HG02943 (cell line): ENCODE data around the gene IL4R.
"Not testable (repeated sequence)": the region's sequence is repeated elsewhere in the genome, so short reads cannot be mapped to it uniquely, and the experiment has no call there.

ENCODE experiments used
- ATAC-seq: cut with Tn5 transposase; IDR thresholded peaks from one replicate; pipeline ENCODE4 v1.9.1; 2021; ENCODE audit warnings: mild to moderate bottlenecking, low read depth, moderate library complexity; ENCODE audit not compliant: unreplicated experiment

The IL4R gene

DNA sequence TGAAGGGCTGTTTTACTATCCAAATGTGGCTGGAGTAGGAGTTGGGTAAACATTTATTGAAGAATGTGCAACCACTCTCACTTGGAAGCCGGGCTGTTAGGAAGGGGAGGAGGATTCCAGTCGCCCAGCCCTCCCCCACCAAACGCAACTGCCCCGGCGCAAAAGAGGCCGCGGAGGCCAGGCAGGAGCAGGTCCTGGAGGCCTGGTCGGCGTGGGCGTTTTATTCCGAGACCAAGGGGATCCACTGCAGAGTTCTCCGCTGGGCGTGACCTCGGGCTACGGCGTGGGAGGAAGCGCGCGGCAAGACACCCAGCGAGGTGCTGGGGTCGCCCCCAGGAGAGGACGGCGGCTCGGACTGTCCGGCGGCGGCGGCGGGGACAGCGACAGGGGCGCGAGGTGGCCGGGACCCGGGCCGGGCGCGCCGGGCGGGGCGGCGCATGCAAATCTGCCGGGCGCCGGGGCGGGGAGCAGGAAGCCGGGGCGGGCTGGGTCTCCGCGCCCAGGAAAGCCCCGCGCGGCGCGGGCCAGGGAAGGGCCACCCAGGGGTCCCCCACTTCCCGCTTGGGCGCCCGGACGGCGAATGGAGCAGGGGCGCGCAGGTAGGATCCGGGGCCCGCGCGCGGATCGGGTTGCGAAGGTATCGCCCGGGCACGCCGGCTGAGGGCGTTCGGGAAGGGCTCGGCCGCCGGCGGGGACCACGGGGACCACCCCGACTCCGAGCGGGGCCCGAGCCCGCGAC lies at the start of gene IL4R:
TSS of gene IL4R (plus strand) at position 553 of the 739 bp plus-strand sequence. CDS start 26,230 bp downstream, outside the sequence.
- peak; percentile 59 for ATAC-seq

DNA sequence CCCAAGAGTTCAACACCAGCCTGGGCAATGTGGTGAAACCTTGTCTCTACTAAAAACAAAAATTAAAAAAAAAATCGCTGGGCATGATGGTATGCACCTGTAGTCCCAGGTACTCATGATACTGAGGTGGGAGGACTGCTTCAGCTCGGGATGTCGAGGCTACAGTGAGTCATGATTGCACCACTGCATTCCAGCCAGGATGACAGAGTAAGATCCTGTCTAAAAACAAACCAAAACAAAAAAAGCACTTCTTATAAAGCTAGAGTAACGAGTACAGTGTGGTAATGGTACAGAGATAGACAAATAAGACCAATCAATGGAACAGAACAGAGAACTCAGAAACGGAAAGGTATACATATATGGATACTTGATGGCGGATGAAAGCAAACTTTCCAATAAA lies 49.6 kb upstream of the IL4R start:
- no peak for ATAC-seq

DNA sequence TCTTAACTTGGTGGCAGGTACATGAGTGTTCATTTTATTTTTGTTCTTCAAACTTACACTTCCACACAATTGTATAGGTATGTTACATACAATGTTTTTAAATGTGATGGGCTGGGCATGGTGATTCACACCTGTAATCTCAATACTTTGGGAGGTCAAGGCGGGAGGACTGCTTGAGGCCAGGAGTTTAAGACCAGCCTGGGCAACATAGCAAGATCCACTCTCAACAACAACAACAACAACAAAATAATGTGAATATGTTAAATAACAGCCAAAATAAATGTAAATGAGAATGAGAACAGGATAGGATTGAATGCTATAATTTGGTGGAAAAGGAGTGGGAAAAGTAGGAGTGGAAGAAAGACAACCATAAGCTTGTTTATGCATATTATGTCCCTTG lies 47.8 kb upstream of the IL4R start:
- no peak for ATAC-seq

DNA sequence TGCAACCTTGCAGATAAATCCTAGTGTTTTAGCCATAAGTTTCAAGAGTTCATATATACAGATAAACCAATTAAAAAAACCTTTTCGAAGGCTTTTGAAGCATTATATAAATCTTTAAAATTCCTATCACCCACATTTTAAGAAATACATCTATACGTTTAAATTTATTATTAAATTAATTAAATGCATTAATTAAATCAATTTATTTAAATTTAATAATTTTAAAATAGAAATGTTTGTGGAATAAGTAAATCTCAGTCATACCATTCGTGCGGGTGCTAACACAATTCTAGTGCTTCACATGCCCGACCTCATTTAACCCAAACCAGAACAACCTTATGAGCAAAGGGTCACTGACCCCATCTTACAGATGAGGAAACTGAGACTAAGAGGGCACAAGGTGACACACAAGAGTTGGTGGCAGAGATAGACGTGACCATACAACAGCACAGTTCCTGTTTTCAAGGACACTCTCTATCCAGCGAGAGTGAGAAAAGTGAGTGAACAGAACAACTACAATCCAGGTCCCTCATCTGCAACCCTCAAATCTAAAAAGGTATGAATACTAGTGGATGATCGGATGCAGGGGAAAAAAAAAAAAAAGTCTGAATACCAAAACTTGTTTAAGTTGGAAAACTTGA lies 46.6 kb upstream of the IL4R start:
- ATAC-seq, result no peak

DNA sequence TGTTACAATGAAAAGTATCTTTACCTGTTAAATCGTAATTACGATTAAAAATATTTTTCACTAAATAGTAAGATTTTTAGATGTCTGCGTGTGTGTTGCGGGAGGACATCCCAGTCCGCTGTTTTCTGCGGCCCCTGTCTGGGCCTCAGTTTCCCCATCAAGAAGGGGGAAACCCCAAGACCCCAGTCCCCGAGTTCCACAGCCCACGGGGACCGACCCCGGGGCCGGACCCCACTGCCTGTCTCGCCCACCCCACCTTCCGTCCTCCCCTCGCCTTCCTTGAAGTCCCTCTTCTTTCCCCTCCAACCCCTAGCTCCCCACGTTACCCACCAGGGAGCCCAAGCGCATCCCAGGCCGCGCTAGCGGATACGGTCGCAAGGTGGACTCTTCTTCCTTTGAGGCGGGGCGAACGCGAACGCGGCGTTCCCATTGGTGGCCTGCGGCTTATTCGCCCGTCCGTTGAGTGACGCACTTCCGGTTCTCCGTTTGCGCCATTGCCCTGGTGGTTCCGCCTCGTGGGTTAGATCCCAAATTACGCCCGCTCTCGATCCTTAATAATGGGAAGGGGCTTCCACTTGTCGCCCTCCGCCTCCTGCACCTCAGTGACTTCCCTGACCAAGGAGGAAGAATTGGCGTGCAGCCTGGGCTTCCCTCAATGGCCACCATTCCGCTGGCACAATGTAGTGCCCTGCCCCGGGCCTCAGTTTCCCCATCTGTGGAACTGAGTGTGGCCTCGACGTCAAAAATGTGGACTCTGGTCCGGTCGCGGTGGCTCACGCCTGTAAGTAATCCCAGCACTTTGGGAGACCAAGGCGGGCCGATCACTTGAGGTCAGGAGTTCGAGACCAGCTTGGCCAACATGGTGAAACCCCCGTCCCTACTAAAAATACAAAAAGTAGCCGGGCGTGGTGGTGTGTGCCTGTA lies 45.1 kb upstream of the IL4R start, which contains the start of gene NSMCE1:
TSS of gene NSMCE1 (minus strand) at position 397 of the 924 bp plus-strand sequence. CDS start 11,202 bp downstream, outside the sequence.
- ATAC-seq, result peak; percentile 91

DNA sequence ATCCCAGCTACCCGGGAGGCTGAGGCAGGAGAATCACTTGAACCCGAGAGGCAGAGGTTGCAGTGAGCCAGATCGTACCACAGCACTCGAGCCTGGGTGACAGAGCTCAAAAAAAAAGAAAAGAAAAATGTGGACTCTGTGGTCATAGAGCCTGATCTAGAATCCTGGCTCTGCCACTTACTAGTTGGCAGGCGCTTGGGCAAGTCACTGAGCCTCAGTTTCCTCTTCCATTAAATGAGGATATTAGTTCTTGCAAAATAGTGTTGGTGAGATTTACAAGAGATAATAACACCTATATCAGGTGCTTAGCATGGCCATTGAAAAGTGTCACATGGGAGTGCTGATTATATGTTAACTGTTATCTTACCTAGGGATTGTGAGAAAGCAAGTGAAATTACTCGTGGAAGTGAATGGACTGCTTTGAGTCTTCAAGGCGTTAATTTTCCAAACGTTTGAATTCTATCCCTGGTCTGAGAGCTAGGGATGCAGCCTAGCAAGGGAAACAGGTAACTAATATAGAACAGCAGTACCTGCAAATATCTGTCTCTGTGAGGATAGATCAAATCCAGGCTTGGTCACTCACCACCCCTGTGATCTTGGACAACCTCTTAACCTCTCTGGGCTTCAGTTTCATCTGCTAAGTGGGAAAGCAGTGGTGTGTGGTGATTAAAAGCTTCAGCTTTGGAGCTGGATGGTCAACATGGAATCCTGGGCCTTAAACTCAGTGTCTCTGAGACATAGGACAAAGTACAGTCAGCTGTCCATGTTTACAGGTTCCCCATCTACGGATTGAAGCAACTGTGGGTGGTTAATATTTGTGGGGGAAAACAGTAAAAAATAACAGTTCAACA lies 44.2 kb upstream of the IL4R start:
- ATAC-seq, result no peak

DNA sequence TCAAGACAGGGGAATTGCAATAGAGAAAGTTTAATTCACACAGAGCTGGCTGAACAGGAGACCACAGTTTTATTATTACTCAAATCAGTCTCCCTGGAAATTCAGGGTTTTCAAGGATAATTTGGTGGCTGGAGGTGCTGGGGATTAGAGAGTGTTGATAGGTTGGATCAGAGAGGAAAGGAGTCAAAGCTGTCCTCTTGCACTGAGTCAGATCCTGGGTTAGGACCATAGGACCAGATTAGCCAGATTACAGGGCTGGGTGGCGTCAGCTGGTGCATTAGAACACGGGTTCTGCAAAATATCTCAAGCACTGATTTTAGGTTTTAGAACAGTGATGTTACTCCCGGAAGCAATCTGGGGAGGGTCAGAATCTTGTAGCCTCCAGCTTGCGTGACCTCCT lies 43.4 kb upstream of the IL4R start:
- no peak for ATAC-seq

DNA sequence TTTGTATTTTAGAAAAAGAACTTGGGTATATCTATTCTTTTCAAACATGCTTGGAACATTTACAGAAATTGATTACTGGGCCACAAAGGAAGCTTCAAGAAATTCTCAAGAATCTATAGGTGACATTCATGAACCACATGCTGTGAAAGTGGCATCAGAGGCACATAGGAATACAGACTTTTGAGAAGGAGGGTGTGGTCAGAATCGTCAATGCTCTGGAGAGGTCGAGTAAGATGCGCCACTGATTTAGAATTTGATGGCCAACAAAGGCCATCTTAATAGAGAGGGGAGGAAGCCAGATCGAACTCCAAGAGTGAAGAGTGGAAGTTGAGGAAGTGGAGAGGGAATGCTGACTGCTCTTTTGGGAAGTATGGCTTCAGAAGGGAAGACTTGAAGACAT lies 41.7 kb upstream of the IL4R start:
- ATAC-seq, result no peak

DNA sequence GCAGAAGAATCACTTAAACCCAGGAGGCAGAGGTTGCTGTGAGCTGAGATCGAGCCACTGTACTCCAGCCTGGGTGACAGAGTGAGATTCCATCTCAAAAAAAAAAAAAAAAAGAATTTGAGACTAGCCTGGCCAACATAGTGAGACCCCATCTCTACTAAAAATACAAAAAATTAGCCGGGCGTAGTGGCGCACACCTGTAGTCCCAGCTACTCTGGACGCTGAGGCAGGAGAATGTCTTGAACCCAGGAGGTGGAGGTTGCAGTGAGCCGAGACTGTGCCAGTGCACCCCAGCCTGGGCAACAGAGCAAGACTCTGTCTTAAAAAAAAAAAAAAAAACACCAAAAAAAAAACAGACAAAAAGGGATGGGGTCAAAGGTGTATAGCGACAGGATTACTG lies 41.1 kb upstream of the IL4R start:
- not testable (repeated sequence) for ATAC-seq

DNA sequence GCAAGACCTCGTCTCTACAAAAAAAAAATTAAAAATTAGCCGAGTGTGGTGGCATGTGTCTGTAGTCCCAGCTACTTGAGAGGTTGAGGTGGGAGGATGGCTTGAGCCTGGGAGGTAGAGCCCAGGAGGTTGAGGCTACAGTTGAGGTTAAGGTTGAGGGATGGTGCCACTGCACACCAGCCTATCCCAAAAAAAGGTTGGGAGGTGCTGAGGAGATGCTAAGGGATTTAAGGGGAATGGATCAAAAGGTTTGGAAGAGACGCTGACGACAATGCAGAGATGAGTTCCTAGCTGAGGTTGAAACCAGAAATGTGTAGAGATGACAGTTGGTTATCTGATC lies 40.5 kb upstream of the IL4R start:
- no peak for ATAC-seq

DNA sequence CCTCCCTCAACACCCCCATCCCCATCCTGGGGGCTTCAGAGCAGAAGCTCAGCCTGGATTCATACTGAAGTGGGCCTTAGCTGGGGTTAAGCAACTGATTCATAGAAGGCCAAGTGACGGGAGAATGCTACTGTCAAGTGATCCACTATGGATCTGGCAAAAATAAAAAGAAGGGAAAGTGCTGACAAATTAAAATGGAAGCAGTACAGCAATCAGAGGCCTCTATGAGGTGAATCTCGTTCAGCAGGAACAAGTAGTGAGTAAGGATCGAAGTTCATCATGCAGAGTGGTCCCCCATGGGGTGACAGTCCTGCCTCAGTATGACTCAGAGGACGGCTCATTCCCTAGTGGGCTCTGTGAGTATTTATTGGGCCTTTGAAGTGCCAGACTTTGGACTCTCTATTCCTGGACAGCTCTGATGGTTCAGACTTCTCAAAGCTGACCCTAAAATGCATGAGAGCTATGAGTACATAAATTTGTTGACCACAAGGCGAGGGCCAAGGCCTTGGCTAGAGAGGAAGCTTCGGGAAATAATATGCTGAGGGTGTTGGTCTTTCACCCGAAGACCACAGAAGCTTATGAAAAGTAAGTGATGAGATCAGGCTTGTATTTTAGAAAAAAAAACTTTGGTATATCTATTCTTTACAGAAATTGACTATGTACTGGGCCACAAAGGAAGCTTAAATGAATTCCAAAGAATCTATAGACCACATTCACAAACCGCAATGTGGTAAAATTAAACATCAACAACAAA lies 39.9 kb upstream of the IL4R start:
- no peak for ATAC-seq

DNA sequence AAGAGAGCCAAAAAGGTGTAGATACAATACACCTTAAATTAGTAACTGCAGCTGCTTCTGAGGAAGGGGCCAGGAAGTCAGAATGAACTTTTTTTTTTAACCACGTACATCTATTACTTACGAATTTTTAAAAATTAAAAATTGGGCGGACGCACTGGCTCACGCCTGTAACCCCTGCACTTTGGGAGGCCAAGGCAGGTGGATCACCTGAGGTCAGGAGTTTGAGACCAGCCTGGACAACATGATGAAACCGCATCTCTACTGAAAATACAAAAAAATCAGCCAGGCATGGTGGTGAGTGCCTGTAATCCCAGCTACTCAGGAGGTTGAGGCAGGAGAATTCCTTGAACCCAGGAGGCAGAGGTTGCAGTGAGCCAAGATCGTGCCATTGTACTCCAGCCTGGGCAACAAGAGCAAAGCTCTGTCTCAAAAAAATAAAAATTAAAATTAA lies 39.3 kb upstream of the IL4R start:
- ATAC-seq, result not testable (repeated sequence)

DNA sequence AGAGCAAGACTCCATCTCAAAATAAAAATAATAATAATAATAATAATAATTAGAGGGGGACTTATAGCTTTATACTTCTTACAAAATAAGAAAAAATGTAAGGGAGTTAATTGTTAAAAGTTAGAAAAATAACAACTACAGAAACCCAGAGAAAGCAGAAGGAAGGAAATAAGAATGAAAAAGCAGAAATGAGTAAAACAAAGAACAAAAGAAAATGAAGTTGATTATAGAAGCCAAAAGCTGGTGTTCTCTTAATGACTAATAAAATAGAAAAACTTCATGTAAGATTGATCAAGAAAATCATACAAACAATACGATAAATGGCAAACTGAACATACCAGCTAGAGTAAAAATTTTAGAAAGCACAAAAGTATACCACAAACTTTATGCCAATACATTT lies 38.4 kb upstream of the IL4R start:
- ATAC-seq, result no peak

DNA sequence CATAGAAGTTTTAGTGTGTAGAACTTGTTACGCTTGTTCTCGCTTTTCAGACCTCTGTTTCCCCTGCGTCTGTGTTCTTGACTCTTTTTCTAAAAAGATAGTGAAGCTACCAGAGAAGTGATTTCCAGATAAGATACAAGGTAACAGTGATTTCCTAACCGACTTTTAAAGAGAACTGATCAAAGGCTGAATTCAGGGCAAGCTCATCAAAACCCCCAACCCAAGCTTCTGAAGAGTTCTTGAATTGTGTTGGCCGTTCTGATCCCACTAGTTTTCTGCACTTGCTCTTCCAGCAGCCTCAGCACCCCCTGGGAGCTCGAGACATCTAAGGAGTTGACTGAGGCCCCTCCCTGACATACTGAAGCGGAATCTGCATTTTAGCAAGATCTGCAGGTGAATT lies 32.5 kb upstream of the IL4R start:
- ATAC-seq, result no peak

DNA sequence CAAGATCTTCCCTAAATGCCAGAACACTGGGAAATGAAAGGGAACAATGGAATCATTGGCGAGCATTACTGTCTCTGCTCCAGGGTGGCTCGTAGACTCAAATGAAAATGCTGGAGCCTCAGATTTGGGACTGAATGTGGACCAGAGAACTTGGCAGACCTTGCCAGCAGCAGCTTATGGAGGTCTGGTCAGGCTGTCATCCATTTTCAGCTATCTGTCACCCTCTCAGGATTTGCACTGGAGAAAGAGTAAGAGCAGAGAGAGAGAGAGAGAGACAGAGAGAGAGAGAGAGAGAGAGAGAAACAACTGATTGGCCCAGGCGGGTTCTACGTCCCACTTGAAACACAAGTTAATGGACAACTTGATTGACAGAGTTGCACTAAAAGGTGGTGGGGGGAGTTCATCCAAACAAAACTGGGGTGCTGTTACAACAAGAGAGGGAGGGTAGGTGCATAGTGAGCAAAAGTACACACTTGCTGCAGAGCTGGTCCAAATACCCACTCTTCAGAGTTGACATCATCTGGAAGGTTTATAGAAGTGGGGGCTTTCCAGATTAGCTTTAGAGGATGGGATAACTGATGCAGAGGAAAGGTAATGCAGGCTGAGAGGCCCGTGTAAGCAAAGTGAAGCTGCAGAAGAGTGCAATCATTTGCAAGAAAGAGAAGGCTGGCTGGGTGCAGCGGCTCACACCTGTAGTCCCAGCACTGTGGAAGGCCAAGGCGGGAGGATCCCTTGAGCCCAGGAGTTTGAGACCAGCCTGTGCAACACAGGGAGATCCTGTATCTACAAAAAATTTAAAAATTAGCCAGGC lies 28.7 kb upstream of the IL4R start:
- ATAC-seq, result no peak

DNA sequence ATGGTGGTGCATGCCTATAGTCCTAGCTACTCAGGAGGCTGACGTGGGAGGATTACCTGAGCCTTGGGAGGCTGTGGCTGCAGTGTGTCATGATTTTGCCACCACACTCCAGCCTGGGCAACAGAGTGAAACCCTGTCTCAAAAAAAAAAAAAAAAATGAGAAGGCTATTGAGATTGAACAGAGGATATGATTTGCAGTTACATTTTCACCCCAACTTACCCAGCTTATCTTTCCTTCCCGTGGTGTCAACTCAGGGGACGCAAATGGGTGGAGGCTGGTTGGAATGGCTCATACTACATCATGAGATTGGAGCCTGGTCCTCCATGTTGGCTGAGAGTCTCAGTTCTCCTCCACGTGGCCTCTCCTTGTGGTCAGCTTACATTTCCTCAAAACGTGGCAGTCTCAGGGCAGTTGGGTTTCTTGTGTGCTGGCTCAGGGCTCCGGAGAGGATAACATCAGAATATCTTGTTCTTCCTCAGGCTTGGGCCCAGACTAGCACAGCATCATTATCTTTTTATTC lies 28.0 kb upstream of the IL4R start:
- no peak for ATAC-seq

DNA sequence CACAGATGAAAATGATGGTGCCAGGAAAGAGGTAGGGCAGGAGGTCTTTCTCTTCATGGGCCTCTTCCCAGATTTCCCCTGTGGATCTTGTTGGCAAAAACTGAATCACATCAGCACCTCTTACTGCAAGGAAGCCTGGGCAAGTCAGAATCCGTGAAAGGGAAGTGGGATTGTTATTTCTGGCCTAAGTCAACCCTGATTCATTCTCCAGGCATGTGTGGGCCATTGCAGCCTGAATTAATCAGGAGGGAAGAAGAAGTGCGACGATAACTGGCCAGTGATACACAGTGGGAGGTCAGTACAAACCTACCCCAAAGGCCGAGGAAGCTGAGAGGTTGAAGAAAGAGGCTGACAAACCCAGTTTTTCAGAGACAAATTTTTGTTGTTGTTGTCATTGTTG lies 27.3 kb upstream of the IL4R start:
- no peak for ATAC-seq

DNA sequence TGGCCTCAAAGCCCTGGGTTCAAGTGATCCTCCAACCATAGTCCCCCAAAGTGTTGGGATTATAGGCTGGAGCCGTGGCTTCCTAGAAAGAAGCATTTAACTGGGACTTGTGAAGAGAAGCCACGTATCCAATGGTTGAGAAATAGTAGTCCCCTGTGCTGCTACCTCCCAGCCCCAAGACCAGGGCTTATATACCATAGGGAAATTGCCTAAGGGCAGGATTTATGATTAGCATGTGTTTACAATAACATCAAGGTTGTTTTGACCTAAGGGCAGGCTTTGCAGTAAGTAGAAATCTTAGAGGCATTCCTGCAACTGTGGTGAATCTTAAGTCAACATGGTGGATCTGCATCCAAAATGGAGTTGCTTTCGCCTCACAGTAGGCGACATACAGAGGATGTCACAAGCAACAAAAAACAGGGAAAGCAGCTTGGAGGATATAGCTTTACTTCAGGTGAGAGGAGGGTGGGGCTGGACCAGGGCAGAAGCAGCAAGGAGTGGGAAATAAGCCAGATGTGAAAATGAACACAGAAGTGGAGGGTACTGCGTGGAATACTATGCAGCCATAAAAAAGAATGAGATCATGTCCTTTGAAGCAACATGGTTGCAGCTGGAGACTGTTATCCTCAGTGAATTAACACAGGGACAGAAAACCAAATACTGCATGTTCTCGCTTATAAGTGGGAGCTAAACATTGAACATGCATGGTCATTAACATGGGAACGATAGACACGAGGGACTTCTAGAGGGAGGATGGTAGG lies 26.5 kb upstream of the IL4R start:
- no peak for ATAC-seq
